Measurements from ENCODE around the gene CNTLN.
"Not testable (repeated sequence)": the region's sequence is repeated elsewhere in the genome, so short reads cannot be mapped to it uniquely, and the experiment has no call there.

The CNTLN gene

GRCh38 chr9:17402309-17402708 lies 267.5 kb downstream of the CNTLN start:
- DNase-seq (ENCODE audit: low read depth in 1 of 2, low spot score in 1 of 2), result no peak

GRCh38 chr9:17403539-17403938 lies 268.7 kb downstream of the CNTLN start:
- DNase-seq (ENCODE audit: low read depth in 1 of 2, low spot score in 1 of 2), result no peak

- no peak for DNase-seq (ENCODE audit: low read depth in 1 of 2, low spot score in 1 of 2)
Observed at GRCh38 chr9:17414986-17415385, 280.1 kb downstream of the CNTLN start.

- DNase-seq (ENCODE audit: low read depth in 1 of 2, low spot score in 1 of 2), result no peak
Observed at GRCh38 chr9:17422994-17423680, 288.3 kb downstream of the CNTLN start.

- DNase-seq (ENCODE audit: low read depth in 1 of 2, low spot score in 1 of 2), result no peak
Observed at GRCh38 chr9:17423681-17424011, 288.8 kb downstream of the CNTLN start.

- DNase-seq (ENCODE audit: low read depth in 1 of 2, low spot score in 1 of 2), result no peak
Observed at GRCh38 chr9:17425384-17425783, 290.5 kb downstream of the CNTLN start.

GRCh38 chr9:17433526-17433925 lies 298.7 kb downstream of the CNTLN start:
- DNase-seq (ENCODE audit: low read depth in 1 of 2, low spot score in 1 of 2), result no peak

GRCh38 chr9:17436854-17437253 lies 302.0 kb downstream of the CNTLN start:
- no peak for DNase-seq (ENCODE audit: low read depth in 1 of 2, low spot score in 1 of 2)

- no peak for DNase-seq (ENCODE audit: low read depth in 1 of 2, low spot score in 1 of 2)
Observed at GRCh38 chr9:17437813-17438212, 303.0 kb downstream of the CNTLN start.

GRCh38 chr9:17445126-17445525 lies 310.3 kb downstream of the CNTLN start:
- not testable (repeated sequence) for DNase-seq (ENCODE audit: low read depth in 1 of 2, low spot score in 1 of 2)

- no peak for DNase-seq (ENCODE audit: low read depth in 1 of 2, low spot score in 1 of 2)
Observed at GRCh38 chr9:17453751-17454150, 318.9 kb downstream of the CNTLN start.

GRCh38 chr9:17462869-17463464 lies 328.1 kb downstream of the CNTLN start:
- DNase-seq (ENCODE audit: low read depth in 1 of 2, low spot score in 1 of 2), result no peak

GRCh38 chr9:17470036-17470813 lies 335.4 kb downstream of the CNTLN start:
- no peak for DNase-seq (ENCODE audit: low read depth in 1 of 2, low spot score in 1 of 2)

- DNase-seq (ENCODE audit: low read depth in 1 of 2, low spot score in 1 of 2), result no peak
Observed at GRCh38 chr9:17472126-17472525, 337.3 kb downstream of the CNTLN start.

GRCh38 chr9:17476401-17476800 lies 341.6 kb downstream of the CNTLN start:
- DNase-seq (ENCODE audit: low read depth in 1 of 2, low spot score in 1 of 2), result no peak

GRCh38 chr9:17477816-17478215 lies 343.0 kb downstream of the CNTLN start:
- no peak for DNase-seq (ENCODE audit: low read depth in 1 of 2, low spot score in 1 of 2)

- DNase-seq (ENCODE audit: low read depth in 1 of 2, low spot score in 1 of 2), result no peak
Observed at GRCh38 chr9:17480966-17481365, 346.1 kb downstream of the CNTLN start.

GRCh38 chr9:17481565-17481964 lies 346.7 kb downstream of the CNTLN start:
- DNase-seq (ENCODE audit: low read depth in 1 of 2, low spot score in 1 of 2), result no peak

GRCh38 chr9:17484906-17485305 lies 350.1 kb downstream of the CNTLN start:
- DNase-seq (ENCODE audit: low read depth in 1 of 2, low spot score in 1 of 2), result no peak

- DNase-seq (ENCODE audit: low read depth in 1 of 2, low spot score in 1 of 2), result no peak
Observed at GRCh38 chr9:17486396-17486795, 351.6 kb downstream of the CNTLN start.

GRCh38 chr9:17487467-17487866 lies 352.6 kb downstream of the CNTLN start:
- no peak for DNase-seq (ENCODE audit: low read depth in 1 of 2, low spot score in 1 of 2)

GRCh38 chr9:17488662-17489061 lies 353.8 kb downstream of the CNTLN start:
- no peak for DNase-seq (ENCODE audit: low read depth in 1 of 2, low spot score in 1 of 2)
